PFSK-1 (cell line): ENCODE results near the gene CACNA1C.

Experiments
- FOXP2 ChIP-seq: optimal IDR thresholded peaks from 2 replicates; pipeline ENCODE3; 2011; ENCODE audit warnings: borderline replicate concordance, control low read depth, inconsistent platforms; ENCODE audit not compliant: insufficient read depth; ENCODE audit errors: extremely low read length, extremely low read depth
- REST ChIP-seq, 2 experiments: IDR thresholded peaks; 2 replicates each; pipeline versions ENCODE4 v1.6.1 to v1.8.0; 2011 to 2012; ENCODE audit warnings: low read depth in 2 of 2, low read length in 2 of 2, control low read depth in 1 of 2, inconsistent platforms in 1 of 2, mild to moderate bottlenecking in 1 of 2, moderate library complexity in 1 of 2; ENCODE audit not compliant: insufficient read depth in 1 of 2
- SIN3A ChIP-seq: IDR thresholded peaks from 2 replicates; pipeline ENCODE4 v1.6.1; 2012; ENCODE audit warnings: mild to moderate bottlenecking, low read length, moderate library complexity, borderline replicate concordance; ENCODE audit not compliant: insufficient read depth
- TAF1 ChIP-seq: IDR thresholded peaks from 2 replicates; pipeline ENCODE4 v1.6.1; 2012; ENCODE audit warnings: low read length, control low read depth, borderline replicate concordance; ENCODE audit not compliant: insufficient read depth

DNA sequence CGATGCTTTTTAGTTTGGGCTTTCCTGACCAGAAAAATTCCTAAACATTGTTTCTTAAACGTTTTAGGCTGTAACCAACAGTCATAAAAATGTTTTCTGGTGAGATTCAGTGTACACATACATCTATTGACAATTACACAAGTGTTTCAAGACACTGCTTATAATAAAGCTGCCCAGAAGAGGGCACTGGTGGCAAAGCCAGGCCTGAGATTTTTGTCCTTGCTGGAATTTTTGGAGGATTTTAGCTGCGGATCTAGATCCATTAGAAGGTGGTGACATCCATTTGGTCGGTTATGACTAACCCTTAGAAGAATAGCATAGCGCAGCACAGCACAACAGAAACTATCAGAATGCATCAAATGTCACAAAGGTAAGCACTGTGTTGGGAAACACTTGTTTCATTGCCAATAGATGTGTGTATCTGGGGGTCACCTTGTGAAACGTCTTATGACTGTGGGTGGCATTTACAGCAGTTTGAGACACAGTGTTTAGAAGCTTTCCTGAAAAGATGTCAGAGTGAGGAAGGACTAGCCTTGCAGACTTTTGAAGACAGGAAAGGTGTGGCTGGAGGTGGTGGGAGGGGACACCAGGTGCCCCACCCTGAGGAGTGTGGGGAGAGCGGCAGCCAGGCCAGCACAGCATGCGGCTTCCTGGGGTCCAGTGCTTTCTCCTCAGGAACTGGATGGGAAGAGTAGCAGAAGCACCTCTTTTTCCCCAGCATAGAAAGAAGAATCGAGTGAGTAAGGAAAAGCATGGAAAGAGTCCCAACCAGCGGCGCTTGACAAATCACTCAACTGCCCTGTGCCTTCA is 687.2 kb downstream of the CACNA1C start:
- TF ChIP-seq SIN3A (no peak), TAF1 (no peak), REST (IDR thresholded peaks at IDR 0.05; ENCODE audit: insufficient read depth in 1 of 2, low read depth in 2 of 2, low read length in 2 of 2) (no peak), FOXP2 (no peak)
